K562 (cell line): ENCODE measurements around the gene BHLHE40. TPM values are rescaled to one million over a fixed set of nuclear protein-coding genes. Genes with fewer than 3 reads are reported as not detected.

Experiments
- CBX2 ChIP-seq: fragments of 200-600 bp; sonication (generic); IDR thresholded peaks from one replicate; pipeline ENCODE4 v1.6.1; 2012; ENCODE audit warnings: mild to moderate bottlenecking, low read length, inconsistent platforms; ENCODE audit not compliant: insufficient read depth, poor library complexity, severe bottlenecking
- CCNT2 ChIP-seq: IDR thresholded peaks from 2 replicates; pipeline ENCODE4 v1.6.1; 2011; ENCODE audit warnings: borderline replicate concordance, low read depth, mild to moderate bottlenecking, moderate library complexity, mixed read lengths, low read length; ENCODE audit not compliant: insufficient read length; ENCODE audit errors: extremely low read depth
- CEBPB ChIP-seq: fragments of 450-650 bp; IDR thresholded peaks from 2 replicates; pipeline ENCODE4 v1.6.1; 2016; ENCODE audit warnings: missing genetic modification characterization, missing compliant biosample characterization
- HDAC2 ChIP-seq: fragments of 450-650 bp; IDR thresholded peaks from 2 replicates; pipeline ENCODE4 v1.6.1; 2016; ENCODE audit warnings: mild to moderate bottlenecking
- RUNX1 ChIP-seq: sonication (generic); IDR thresholded peaks from 2 replicates; pipeline ENCODE4 v1.6.1; 2016; ENCODE audit warnings: antibody characterized with exemption, low read depth
- ZNF239 ChIP-seq: fragments of 250-450 bp; sonication (Bioruptor Pico); IDR thresholded peaks from 2 replicates; pipeline ENCODE4 v1.4.0; 2020; ENCODE audit warnings: mild to moderate bottlenecking
- ZNF316 ChIP-seq: fragments of 450-650 bp; IDR thresholded peaks from 2 replicates; pipeline ENCODE4 v1.6.1; 2016
- polyA plus RNA-seq, 8 experiments: library from polyadenylated mRNA; depleted of rRNA in 4 of 8; stranded (reverse) in 5 of 8; unstranded in 3 of 8; fragments of >200 nt; fragmentation: Nextera tagmentation in 2 of 8; fragmentation: Illumina TruSeq in 1 of 8; extraction: Ambion mirVana in 2 of 8; extraction: Trizol in 1 of 8; gene quantifications; 2 replicates each; pipeline versions ENCODE4 v1.2.1 to v1.2.3, GENCODE V29; 2011 to 2014; ENCODE audit warnings: inconsistent platforms in 1 of 8, missing spikeins in 1 of 8
- total RNA-seq, 7 experiments: library from RNA; depleted of rRNA in 6 of 7; stranded (reverse); fragments of >200 nt in 6 of 7; fragmentation: Illumina TruSeq in 2 of 7; extraction: Trizol in 2 of 7; gene quantifications; 2 replicates each; pipeline versions ENCODE4 v1.2.1 to v1.2.3, GENCODE V29; 2011 to 2021; ENCODE audit warnings: low replicate concordance in 1 of 7
- TF ChIP-seq, protein P1 (sequence below): fragments of 250-450 bp; sonication (Bioruptor Pico); IDR thresholded peaks from 2 replicates; pipeline ENCODE4 v1.8.0; 2021; ENCODE audit warnings: moderate library complexity, mild to moderate bottlenecking, inconsistent platforms
- TF ChIP-seq, protein P2 (sequence below), 2 experiments: fragments of 450-650 bp; formaldehyde crosslinking in 1 of 2; IDR thresholded peaks; 2 replicates each; pipeline versions ENCODE4 v1.4.0 to v1.6.1; 2014 to 2020; ENCODE audit warnings: mild to moderate bottlenecking in 2 of 2, borderline replicate concordance in 1 of 2, low read depth in 1 of 2
- TF ChIP-seq, protein P3 (sequence below), 3 experiments: fragments of 200-800 bp in 1 of 3; sonication (Bioruptor generic) in 1 of 3; sonication (generic) in 1 of 3; formaldehyde crosslinking in 1 of 3; IDR thresholded peaks; 2 replicates each; pipeline versions ENCODE4 v1.6.1 to v1.8.0; 2016 to 2022; ENCODE audit warnings: mild to moderate bottlenecking in 2 of 3, missing compliant biosample characterization in 2 of 3, missing genetic modification characterization in 2 of 3, missing genetic modification reagents in 1 of 3
- TF ChIP-seq, protein P4 (sequence below): fragments of 450-650 bp; IDR thresholded peaks from 2 replicates; pipeline ENCODE4 v1.6.1; 2016; ENCODE audit warnings: mild to moderate bottlenecking

Gene BHLHE40
- total and polyA plus RNA-seq, 9 of the 15 experiments (the other 6 are each of a cell fraction or from before 2014, with no cell fraction given), result 12.0 to 83.9 (median 31.4) TPM

DNA sequence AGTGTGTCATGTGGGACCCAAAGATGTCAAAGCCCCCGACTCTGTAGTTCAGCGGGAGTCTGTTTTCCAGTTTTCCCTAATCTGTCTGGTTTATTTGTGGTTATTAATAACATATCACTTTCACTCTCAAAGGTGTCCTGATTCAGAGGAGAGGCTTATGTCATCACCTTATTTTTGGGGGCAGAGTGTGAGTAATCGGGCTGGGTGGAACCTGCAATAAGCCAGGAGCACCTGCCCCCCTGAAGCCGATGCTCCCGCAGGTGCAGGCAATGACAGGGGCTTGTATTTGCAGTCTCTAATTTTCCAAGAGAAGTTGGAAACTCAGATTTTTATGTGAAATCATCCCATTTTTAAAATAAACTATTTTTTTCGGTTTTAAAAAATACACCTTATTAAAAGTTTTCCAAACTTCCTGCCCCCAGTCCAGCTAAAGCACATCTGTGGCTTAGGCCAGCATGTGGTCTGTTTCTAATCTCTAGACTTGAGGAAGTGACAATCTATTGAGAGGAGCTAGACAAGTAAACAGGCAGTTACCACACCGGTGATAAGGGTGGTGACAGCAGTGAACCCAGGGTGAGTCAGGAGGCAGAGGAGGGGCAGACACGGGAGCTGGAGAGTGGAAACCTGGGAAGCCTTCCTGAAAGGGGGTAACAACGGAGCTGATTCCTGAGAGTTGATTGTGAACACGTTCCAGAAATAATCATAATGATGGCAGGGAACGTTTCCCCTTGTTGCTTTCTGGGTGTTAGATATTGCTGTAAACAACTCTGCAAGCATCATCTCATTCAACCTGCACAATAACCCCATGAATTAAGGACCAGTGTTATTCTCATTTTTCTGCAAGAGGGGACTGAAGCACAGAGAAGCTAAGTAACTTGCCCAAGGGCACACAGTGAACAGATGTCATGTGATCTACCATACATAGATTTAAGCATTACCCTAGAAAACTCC is 37.2 kb downstream of the BHLHE40 start (continued):
- TF ChIP-seq, protein P1, sequence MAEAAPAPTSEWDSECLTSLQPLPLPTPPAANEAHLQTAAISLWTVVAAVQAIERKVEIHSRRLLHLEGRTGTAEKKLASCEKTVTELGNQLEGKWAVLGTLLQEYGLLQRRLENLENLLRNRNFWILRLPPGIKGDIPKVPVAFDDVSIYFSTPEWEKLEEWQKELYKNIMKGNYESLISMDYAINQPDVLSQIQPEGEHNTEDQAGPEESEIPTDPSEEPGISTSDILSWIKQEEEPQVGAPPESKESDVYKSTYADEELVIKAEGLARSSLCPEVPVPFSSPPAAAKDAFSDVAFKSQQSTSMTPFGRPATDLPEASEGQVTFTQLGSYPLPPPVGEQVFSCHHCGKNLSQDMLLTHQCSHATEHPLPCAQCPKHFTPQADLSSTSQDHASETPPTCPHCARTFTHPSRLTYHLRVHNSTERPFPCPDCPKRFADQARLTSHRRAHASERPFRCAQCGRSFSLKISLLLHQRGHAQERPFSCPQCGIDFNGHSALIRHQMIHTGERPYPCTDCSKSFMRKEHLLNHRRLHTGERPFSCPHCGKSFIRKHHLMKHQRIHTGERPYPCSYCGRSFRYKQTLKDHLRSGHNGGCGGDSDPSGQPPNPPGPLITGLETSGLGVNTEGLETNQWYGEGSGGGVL (CRISPR knock-in tag), result no peak
- TF ChIP-seq CBX2, result no peak
- TF ChIP-seq CEBPB (tag), result peak; percentile 93
- TF ChIP-seq, protein P2, sequence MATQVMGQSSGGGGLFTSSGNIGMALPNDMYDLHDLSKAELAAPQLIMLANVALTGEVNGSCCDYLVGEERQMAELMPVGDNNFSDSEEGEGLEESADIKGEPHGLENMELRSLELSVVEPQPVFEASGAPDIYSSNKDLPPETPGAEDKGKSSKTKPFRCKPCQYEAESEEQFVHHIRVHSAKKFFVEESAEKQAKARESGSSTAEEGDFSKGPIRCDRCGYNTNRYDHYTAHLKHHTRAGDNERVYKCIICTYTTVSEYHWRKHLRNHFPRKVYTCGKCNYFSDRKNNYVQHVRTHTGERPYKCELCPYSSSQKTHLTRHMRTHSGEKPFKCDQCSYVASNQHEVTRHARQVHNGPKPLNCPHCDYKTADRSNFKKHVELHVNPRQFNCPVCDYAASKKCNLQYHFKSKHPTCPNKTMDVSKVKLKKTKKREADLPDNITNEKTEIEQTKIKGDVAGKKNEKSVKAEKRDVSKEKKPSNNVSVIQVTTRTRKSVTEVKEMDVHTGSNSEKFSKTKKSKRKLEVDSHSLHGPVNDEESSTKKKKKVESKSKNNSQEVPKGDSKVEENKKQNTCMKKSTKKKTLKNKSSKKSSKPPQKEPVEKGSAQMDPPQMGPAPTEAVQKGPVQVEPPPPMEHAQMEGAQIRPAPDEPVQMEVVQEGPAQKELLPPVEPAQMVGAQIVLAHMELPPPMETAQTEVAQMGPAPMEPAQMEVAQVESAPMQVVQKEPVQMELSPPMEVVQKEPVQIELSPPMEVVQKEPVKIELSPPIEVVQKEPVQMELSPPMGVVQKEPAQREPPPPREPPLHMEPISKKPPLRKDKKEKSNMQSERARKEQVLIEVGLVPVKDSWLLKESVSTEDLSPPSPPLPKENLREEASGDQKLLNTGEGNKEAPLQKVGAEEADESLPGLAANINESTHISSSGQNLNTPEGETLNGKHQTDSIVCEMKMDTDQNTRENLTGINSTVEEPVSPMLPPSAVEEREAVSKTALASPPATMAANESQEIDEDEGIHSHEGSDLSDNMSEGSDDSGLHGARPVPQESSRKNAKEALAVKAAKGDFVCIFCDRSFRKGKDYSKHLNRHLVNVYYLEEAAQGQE (IDR thresholded peaks at IDR 0.05; ENCODE audit: borderline replicate concordance), result peak; percentile 54; the same call in 1 of the 2 replicates
- TF ChIP-seq, protein P2 (CRISPR knock-in tag; IDR thresholded peaks at IDR 0.05; ENCODE audit: low read depth), result peak; percentile 15; the same call in 1 of the 2 replicates
- TF ChIP-seq ZNF239, result no peak
- TF ChIP-seq HDAC2, result peak; percentile 98
- peak; percentile 91; the same call in 1 of the 2 replicates for TF ChIP-seq RUNX1
- TF ChIP-seq, protein P3, sequence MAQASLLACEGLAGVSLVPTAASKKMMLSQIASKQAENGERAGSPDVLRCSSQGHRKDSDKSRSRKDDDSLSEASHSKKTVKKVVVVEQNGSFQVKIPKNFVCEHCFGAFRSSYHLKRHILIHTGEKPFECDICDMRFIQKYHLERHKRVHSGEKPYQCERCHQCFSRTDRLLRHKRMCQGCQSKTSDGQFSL (CRISPR knock-in tag; IDR thresholded peaks at IDR 0.05), result no peak
- TF ChIP-seq, protein P3 (tag; IDR thresholded peaks at IDR 0.05), result peak in 1 of 2 experiments; percentile 42; a peak in 1 of 4 replicates
- TF ChIP-seq, protein P4, sequence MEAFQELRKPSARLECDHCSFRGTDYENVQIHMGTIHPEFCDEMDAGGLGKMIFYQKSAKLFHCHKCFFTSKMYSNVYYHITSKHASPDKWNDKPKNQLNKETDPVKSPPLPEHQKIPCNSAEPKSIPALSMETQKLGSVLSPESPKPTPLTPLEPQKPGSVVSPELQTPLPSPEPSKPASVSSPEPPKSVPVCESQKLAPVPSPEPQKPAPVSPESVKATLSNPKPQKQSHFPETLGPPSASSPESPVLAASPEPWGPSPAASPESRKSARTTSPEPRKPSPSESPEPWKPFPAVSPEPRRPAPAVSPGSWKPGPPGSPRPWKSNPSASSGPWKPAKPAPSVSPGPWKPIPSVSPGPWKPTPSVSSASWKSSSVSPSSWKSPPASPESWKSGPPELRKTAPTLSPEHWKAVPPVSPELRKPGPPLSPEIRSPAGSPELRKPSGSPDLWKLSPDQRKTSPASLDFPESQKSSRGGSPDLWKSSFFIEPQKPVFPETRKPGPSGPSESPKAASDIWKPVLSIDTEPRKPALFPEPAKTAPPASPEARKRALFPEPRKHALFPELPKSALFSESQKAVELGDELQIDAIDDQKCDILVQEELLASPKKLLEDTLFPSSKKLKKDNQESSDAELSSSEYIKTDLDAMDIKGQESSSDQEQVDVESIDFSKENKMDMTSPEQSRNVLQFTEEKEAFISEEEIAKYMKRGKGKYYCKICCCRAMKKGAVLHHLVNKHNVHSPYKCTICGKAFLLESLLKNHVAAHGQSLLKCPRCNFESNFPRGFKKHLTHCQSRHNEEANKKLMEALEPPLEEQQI, result no peak
- peak; percentile 94 for TF ChIP-seq CCNT2
- no peak; the same call in 1 of the 2 replicates for TF ChIP-seq ZNF316
